ENCODE data around the gene E2F4. TPM values are rescaled to one million over a fixed set of nuclear protein-coding genes. Genes with fewer than 3 reads are reported as not detected.

E2F4 gene
- total and polyA plus RNA-seq, 9 of the 15 experiments (the other 6 are each of a cell fraction or from before 2014, with no cell fraction given): 9.7 to 139 (median 106) TPM

DNA sequence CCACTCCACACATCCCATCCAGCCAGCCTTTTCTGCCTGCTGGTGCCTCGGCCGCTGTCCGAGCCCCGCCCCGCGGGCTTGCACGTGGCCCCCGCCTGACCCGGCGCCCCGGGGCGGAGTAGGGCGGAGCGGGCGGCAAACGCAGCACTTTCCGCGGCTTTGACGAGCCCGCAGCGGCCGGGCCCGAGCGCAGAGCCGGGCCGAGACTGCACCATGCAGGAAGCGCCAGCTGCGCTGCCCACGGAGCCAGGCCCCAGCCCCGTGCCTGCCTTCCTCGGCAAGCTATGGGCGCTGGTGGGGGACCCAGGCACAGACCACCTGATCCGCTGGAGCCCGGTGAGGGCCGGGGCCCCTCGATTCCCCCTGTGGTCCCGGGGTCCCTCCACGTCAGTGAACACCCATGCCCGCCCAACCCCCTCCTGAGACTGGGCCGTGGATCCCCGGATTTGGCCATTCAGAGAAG is 27.3 kb upstream of the E2F4 start, which contains the start of gene HSF4 (continued):
- TF ChIP-seq, protein P1, sequence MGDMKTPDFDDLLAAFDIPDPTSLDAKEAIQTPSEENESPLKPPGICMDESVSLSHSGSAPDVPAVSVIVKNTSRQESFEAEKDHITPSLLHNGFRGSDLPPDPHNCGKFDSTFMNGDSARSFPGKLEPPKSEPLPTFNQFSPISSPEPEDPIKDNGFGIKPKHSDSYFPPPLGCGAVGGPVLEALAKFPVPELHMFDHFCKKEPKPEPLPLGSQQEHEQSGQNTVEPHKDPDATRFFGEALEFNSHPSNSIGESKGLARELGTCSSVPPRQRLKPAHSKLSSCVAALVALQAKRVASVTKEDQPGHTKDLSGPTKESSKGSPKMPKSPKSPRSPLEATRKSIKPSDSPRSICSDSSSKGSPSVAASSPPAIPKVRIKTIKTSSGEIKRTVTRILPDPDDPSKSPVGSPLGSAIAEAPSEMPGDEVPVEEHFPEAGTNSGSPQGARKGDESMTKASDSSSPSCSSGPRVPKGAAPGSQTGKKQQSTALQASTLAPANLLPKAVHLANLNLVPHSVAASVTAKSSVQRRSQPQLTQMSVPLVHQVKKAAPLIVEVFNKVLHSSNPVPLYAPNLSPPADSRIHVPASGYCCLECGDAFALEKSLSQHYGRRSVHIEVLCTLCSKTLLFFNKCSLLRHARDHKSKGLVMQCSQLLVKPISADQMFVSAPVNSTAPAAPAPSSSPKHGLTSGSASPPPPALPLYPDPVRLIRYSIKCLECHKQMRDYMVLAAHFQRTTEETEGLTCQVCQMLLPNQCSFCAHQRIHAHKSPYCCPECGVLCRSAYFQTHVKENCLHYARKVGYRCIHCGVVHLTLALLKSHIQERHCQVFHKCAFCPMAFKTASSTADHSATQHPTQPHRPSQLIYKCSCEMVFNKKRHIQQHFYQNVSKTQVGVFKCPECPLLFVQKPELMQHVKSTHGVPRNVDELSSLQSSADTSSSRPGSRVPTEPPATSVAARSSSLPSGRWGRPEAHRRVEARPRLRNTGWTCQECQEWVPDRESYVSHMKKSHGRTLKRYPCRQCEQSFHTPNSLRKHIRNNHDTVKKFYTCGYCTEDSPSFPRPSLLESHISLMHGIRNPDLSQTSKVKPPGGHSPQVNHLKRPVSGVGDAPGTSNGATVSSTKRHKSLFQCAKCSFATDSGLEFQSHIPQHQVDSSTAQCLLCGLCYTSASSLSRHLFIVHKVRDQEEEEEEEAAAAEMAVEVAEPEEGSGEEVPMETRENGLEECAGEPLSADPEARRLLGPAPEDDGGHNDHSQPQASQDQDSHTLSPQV (IDR thresholded peaks at IDR 0.05): peak; percentile 74
- TF ChIP-seq, protein P2, sequence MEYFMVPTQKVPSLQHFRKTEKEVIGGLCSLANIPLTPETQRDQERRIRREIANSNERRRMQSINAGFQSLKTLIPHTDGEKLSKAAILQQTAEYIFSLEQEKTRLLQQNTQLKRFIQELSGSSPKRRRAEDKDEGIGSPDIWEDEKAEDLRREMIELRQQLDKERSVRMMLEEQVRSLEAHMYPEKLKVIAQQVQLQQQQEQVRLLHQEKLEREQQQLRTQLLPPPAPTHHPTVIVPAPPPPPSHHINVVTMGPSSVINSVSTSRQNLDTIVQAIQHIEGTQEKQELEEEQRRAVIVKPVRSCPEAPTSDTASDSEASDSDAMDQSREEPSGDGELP (CRISPR knock-in tag; IDR thresholded peaks at IDR 0.05; ENCODE audit: borderline replicate concordance): peak; percentile 50; the same call in 1 of the 2 replicates
- TF ChIP-seq HNRNPH1 (optimal IDR thresholded peaks at IDR 0.05; ENCODE audit: low read depth, low read length): no peak
- TF ChIP-seq, protein P3, sequence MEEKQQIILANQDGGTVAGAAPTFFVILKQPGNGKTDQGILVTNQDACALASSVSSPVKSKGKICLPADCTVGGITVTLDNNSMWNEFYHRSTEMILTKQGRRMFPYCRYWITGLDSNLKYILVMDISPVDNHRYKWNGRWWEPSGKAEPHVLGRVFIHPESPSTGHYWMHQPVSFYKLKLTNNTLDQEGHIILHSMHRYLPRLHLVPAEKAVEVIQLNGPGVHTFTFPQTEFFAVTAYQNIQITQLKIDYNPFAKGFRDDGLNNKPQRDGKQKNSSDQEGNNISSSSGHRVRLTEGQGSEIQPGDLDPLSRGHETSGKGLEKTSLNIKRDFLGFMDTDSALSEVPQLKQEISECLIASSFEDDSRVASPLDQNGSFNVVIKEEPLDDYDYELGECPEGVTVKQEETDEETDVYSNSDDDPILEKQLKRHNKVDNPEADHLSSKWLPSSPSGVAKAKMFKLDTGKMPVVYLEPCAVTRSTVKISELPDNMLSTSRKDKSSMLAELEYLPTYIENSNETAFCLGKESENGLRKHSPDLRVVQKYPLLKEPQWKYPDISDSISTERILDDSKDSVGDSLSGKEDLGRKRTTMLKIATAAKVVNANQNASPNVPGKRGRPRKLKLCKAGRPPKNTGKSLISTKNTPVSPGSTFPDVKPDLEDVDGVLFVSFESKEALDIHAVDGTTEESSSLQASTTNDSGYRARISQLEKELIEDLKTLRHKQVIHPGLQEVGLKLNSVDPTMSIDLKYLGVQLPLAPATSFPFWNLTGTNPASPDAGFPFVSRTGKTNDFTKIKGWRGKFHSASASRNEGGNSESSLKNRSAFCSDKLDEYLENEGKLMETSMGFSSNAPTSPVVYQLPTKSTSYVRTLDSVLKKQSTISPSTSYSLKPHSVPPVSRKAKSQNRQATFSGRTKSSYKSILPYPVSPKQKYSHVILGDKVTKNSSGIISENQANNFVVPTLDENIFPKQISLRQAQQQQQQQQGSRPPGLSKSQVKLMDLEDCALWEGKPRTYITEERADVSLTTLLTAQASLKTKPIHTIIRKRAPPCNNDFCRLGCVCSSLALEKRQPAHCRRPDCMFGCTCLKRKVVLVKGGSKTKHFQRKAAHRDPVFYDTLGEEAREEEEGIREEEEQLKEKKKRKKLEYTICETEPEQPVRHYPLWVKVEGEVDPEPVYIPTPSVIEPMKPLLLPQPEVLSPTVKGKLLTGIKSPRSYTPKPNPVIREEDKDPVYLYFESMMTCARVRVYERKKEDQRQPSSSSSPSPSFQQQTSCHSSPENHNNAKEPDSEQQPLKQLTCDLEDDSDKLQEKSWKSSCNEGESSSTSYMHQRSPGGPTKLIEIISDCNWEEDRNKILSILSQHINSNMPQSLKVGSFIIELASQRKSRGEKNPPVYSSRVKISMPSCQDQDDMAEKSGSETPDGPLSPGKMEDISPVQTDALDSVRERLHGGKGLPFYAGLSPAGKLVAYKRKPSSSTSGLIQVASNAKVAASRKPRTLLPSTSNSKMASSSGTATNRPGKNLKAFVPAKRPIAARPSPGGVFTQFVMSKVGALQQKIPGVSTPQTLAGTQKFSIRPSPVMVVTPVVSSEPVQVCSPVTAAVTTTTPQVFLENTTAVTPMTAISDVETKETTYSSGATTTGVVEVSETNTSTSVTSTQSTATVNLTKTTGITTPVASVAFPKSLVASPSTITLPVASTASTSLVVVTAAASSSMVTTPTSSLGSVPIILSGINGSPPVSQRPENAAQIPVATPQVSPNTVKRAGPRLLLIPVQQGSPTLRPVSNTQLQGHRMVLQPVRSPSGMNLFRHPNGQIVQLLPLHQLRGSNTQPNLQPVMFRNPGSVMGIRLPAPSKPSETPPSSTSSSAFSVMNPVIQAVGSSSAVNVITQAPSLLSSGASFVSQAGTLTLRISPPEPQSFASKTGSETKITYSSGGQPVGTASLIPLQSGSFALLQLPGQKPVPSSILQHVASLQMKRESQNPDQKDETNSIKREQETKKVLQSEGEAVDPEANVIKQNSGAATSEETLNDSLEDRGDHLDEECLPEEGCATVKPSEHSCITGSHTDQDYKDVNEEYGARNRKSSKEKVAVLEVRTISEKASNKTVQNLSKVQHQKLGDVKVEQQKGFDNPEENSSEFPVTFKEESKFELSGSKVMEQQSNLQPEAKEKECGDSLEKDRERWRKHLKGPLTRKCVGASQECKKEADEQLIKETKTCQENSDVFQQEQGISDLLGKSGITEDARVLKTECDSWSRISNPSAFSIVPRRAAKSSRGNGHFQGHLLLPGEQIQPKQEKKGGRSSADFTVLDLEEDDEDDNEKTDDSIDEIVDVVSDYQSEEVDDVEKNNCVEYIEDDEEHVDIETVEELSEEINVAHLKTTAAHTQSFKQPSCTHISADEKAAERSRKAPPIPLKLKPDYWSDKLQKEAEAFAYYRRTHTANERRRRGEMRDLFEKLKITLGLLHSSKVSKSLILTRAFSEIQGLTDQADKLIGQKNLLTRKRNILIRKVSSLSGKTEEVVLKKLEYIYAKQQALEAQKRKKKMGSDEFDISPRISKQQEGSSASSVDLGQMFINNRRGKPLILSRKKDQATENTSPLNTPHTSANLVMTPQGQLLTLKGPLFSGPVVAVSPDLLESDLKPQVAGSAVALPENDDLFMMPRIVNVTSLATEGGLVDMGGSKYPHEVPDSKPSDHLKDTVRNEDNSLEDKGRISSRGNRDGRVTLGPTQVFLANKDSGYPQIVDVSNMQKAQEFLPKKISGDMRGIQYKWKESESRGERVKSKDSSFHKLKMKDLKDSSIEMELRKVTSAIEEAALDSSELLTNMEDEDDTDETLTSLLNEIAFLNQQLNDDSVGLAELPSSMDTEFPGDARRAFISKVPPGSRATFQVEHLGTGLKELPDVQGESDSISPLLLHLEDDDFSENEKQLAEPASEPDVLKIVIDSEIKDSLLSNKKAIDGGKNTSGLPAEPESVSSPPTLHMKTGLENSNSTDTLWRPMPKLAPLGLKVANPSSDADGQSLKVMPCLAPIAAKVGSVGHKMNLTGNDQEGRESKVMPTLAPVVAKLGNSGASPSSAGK (IDR thresholded peaks at IDR 0.05): peak; percentile 81
- TF ChIP-seq ZNF589 (CRISPR knock-in tag; IDR thresholded peaks at IDR 0.05; ENCODE audit: low read depth): no peak
- TF ChIP-seq, protein P4, sequence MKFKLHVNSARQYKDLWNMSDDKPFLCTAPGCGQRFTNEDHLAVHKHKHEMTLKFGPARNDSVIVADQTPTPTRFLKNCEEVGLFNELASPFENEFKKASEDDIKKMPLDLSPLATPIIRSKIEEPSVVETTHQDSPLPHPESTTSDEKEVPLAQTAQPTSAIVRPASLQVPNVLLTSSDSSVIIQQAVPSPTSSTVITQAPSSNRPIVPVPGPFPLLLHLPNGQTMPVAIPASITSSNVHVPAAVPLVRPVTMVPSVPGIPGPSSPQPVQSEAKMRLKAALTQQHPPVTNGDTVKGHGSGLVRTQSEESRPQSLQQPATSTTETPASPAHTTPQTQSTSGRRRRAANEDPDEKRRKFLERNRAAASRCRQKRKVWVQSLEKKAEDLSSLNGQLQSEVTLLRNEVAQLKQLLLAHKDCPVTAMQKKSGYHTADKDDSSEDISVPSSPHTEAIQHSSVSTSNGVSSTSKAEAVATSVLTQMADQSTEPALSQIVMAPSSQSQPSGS (CRISPR knock-in tag; IDR thresholded peaks at IDR 0.05): no peak
- no peak for TF ChIP-seq ATF1 (CRISPR knock-in tag; IDR thresholded peaks at IDR 0.05)
- peak; percentile 26; the same call in 1 of the 2 replicates for TF ChIP-seq ATF1 (tag; IDR thresholded peaks at IDR 0.05)
- peak; percentile 94 for TF ChIP-seq BHLHE40 (IDR thresholded peaks at IDR 0.05; ENCODE audit: low read length)
- no peak for TF ChIP-seq LARP7 (IDR thresholded peaks at IDR 0.05)
